Stimulated activated naive CD4-positive, alpha-beta T cell (primary cell): ENCODE results near the gene TPM3.
A peak's percentile ranks its signal among the peaks of the same experiment; 100 is the strongest.
"Not testable (repeated sequence)": the region's sequence is repeated elsewhere in the genome, so short reads cannot be mapped to it uniquely, and the experiment has no call there.

Experiments
- DNase-seq, 6 experiments: peaks; one replicate each; lab custom pipeline; 2025; lab: John Stamatoyannopoulos, UW

Gene TPM3

DNA sequence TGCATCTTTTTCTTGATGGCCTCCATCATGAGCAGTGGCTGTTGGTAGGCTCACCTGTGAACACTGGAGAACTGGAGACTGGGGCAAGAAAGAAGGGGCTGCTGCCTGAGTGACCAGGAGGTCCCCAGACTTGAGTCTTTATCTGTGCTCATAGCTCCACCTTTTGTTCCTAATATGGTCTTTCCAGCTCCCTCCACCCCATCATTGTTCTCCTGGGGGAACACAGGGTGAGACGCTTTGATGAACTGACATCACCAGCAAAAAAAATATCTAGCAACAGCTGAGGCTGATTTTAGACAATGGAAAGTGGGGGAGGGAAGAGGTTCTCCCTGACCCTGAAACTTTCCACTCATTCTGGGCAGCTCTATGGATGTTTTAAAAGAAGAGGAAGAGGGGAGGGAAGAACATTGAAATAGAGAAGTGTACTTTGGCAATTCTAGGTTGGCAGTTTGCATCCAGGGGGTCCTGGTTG is at the start of gene TPM3:
TSS of gene TPM3 (minus strand) at position 111 of the 472 bp plus-strand sequence. CDS start at position 29, 82 bp downstream.
- DNase-seq = no peak

DNA sequence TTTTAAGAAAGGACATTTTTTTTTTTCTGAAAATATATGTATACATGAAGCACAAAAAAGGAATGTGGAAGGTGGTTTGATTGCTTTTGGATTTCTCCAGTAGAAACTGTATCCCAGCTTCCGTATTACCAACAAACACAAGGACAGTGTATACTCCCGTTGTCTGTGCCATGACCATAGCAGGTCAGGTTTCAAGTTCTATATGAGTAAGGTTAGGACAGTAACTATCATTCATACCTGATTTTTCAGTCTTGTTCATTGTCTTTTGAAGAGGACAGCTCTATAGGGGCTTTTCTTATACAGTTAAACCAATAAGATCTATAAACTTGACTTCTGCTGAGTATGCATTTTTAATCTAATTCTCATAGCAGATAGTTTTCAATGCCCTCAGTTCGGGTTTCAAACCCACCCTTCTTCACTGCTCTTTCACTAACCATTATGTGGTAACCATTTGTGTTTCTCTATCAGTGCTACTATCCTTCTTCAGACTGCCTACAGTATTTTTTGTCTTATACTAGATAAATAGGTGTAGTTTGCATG is 48.5 kb upstream of the TPM3 start:
- DNase-seq = no peak

DNA sequence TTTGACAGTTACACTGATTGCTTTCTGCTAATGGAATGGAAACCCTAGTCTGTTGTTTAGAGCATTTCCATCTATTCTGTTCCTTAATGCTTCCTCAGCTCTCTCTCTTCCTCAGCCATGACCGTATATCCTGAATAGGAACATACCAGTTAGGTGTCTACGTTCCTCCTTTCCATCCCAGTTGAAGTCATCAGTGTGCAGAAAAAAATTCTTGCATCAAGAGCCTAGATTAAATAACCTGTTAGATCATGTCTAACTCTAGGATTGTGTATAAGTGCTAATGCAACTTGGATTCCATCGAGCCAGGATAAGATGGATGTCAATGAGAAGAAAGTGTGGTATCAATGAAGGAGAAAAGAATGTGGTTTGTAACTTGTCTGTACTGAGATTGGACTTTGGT is 47.6 kb upstream of the TPM3 start:
- DNase-seq = no peak

DNA sequence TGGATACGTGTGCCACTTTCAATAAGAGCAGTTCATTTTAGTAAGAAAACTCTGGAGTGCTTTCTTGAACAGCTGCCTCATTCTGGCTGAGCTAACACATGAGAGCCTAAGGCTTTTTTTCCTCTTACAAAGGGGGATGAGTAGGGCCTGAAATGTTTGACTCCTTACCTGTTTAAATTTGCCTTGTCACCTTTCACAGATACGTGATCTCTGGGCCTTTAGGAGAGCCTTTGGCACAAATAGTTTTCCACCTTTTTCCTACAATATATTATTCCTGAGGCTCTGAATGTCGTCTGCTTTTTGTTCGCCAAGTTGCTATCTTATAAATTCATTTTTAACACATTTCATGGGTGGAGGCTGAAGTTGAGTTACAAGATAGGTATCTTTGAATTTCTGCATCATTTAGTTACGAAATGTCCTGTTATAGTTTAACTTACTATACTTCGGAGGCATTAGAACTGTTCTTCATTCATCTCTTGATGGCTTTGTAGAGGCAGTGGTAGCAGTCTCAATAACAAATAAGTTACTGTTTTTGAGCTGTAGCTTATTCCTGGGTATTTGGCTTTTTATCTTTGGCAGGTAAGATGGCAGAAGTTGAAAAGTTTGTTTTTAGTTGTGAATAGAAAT is 46.1 kb upstream of the TPM3 start:
- DNase-seq = no peak

DNA sequence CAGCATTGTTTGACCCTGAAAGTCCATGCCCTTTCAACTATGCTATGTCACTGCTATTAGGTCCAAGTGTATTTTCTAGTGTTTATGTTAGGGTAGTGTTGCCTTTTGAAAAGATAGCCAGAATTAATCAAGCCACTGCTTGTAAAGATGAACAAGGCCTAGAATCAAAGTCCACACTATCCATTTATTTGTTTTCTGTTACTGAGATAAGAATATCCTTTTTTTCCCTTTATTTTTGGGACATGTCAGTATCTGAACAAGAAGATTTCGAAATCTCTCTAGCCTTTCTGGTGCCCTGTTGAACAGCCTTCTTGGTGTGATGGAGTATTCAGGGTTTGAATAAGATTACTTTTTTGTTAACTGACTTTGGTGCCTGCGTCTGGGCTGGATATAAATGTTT is 45.5 kb upstream of the TPM3 start:
- DNase-seq = no peak

DNA sequence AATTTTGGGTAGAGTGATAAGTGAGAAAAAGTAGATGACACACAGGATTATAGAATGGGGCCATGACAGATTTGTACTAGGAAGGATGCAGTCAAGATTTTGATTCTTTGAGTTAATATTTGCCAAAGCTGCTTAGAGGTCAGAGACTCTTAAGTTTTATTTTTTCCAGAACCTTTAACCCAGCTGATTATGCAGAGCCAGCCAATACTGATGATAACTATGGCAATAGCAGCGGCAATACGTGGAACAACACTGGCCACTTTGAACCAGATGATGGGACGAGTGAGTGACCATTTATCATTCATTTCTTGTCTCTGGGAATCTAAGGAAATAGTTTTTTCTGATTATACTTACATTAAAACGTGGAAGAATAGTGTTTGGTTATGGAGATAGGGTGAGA is 45.0 kb upstream of the TPM3 start:
- no peak for DNase-seq

DNA sequence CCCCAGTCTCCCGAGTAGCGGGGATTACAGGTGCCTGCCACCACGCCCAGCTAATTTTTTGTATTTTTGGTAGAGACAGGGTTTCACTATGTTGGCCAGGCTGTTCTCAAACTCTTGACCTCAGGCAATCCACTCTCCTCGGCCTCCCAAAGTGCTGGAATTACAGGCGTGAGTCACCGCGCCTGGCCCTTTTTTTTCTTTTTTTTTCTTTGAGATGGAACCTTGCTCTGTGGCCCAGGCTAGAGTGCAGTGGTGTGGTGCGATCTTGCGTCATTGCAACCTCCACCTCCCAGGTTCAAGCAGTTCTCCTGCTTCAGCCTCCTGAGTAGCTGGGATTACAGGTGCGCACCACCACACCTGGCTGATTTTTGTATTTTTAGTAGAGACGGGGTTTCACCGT is 41.2 kb upstream of the TPM3 start:
- not testable (repeated sequence) for DNase-seq

DNA sequence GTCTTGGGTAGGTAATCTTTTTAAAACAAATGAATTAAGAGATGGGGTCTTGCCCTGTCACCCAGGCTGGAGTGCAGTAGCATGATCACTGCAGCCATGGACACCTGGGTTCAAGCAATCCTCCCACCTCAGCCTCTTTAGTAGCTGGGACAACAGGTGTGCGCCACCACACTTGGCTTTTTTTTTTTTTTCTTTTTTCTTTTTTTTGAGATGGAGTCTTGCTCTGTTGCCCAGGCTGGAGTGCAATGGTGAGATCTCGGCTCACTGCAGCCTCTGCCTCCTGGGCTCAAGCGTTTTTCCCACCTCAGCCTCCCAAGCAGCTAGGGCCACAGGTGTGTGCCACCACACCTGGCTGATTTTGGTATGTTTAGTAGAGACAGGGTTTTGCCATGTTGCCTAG is 39.2 kb upstream of the TPM3 start:
- DNase-seq = not testable (repeated sequence)

DNA sequence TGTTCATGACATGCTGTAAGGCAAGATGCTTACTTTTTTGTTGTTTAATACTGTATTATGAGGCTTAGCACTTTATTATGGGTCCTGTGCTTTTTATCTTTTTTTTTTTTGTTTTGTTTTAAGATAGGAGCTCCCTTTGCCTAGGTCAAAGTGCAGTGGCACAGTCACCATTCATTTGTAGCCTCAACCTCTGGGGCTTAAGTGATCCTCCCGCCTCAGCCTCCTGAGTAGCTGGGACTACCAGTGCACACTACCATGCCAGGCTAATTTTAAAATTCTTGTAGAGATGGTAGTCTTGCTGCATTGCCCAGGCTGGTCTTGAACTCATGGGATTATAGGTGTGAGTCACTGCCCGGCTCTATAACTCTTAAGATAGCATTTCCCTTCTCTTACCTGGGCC is 33.5 kb upstream of the TPM3 start:
- DNase-seq = no peak

DNA sequence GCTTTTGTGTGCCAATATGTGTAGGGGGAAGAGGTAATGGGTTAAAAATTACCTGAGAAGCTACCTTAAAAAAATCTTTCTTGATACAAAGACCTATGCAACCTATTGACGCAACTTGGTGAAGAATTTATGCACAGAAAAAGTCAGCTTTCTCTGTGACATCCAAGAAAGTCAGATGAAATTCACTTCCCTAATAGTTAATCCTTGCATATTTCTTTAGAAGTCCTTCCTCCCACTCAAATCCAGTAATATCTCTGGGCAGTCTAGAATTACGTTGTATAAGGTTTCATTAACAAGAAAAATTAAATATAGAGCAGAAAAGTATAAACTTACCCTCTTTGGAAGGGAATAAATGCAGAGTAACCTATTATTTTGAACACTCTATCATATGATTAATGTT is 31.7 kb upstream of the TPM3 start:
- no peak for DNase-seq

DNA sequence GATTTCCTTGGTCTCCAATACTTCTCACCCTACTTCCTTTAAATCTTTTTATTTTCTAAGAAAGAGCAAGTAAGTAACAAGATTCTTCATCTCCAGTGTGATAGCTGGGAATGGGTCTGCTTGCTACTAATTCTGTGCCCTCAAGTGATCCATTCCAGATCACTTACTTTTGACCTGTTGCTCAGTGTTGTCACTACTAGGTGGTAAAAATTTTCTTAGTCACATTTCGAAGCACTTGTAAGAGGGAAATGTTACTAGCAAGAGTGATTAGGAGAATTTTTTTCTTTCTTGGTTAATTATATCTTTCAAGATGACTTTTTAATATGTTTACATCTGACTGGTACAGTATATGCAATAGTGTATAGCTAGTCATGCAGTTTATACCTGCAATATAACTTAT is 31.0 kb upstream of the TPM3 start:
- DNase-seq = no peak

DNA sequence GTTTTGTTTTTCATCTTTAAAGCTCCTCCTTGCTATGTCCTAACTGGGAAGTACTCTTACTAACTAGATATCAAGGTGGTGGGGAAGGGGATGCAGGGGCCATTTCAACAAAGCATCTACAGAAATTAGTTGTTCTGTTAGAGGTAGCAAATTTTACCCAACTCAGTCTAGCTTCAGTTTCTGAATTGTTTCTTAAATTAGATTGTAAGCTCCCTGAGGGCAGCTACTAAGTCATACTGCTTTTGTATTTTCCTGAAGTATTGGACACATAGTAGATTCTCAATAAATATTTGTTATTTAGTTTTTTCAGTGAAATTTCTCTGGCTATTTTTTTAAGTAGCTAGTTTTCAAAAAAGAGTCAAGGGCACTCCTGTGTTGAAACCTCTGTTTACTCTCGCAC is 30.6 kb upstream of the TPM3 start:
- DNase-seq = no peak

DNA sequence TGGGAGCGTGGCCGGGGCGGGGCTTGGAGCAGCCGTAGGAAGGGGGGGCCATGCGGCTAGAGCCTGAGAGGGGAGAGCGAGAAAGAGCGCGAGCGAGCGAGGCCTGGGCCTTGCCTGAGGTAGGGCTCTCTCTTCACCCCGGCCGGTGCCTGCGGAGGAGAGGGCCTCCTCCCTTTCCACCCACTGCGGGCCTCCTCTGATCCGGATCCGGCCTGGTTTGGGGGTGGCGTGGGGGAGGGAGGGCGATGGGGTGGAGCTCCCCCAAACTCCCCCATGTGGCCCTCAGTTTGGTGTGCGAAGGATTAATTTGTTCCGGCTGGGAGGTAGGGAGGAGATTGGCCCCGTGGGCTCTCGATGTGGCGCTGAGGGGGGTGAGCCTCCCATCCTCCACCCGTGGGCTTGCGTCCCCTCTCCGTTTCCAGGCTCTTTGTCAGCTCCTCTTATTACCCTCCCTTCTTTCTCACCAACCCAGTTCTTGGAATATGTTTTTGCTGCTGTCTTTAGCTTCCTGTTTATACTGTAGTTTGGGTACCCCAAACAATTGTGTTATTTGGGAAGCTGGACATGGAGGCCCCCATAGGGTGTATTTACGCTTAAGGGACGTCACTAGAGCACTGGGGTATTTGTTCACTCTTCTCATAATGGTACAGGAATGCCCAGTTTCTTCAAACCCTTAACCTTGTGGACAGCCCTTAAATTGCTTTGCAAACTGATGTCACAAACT is 29.5 kb upstream of the TPM3 start:
- peak; percentile 55 to 77 (median 72) for DNase-seq

DNA sequence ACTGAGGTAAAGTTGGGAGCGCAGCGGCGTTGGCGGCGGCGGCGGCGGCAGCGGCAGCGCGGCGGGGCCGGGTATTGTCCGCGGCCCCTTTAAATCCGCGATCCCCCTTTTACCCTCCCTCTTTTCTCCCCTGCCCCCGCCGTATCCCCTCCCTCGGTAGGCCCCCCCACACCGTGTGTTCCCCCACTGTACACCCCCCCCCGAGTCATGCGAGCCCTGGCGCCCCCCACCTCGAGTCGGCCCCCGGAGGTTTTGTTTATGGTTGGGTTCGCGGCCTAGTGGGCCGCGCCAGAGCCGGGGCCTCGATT is 29.0 kb upstream of the TPM3 start:
- DNase-seq = no peak

DNA sequence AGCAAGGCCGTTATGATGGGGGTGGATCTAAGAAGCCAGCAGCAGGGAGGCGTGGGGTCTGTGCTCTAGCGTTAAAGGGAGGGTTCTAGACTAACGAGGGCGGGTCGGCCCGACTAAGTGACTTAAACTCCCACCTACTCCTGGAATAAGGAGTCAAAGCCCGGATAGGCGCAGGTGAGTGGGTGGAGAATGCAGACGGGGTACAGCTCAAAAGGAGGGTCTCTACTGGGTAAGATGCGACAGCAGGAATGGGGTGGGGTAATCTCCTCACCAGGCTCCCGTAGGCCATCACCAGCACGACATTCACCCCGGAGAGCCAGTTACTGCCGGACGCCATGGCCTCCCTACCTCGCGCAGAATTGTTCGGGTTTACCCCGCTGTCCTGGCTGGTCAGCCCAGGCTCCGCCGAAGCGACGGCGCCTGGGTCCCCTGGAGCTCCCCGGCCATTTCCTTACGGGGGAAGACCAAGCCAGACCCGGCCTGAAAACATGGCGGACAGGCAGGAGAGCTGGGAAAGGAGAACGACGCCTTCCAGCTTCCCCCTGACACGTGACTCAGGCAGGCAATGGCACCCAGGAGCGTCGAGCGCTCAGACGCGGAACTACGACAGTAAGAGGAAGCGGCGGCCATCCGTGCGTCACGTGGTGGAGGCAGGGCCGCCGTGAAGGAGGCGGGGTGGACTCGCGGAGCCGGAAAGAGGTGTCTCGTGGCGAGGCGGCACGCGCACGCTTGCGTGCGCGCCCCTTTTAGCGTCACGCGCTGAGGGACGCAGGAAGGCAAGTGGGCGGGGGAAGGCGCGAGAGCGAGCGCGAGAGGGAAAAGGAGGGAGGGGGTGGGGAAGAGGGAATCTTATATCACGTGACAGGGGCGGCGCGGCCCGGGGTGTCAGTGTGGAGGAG is 28.4 kb upstream of the TPM3 start, which contains the start of gene UBAP2L:
TSS of gene UBAP2L (plus strand) at position 885 of the 899 bp plus-strand sequence. CDS start 4,169 bp downstream, outside the sequence.
- peak; percentile 93 to 99 (median 98) for DNase-seq

DNA sequence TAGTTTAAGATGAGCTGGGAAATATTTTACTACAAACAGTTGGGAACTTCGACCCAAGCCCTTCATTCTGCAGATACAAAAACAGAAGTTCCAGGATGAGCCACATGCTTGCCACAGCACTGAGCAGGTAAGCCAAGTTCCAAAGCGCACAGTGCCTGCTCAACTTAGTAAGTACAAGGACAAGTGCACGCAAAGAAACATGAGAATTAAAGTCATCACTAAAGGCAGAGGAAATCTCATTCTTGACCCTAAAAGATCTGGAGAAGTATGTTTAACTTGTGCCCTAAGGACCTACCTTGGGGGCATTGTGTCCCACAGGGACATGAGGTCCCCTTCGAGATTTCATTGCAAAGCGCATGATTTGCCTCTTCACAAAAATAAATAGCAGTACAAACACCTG is 27.6 kb upstream of the TPM3 start:
- no peak for DNase-seq

DNA sequence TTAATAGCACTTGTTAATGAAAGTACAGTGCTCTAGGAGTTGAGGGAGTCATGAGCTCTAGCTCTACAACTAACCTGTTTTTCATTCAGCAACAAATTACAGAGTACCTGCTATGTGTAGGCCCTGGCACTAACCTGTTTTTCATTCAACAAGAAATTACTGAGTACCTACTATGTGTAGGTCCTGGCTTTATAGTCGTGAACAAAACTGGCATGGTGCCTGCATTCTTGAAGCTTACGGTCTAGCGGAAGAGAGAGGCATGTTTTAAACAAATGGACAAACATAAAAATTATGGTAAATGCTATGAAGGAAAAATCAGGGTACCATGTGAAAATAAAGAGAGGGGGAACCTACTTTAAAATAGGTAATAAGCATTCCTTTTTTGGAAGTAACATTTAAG is 26.6 kb upstream of the TPM3 start:
- no peak for DNase-seq

DNA sequence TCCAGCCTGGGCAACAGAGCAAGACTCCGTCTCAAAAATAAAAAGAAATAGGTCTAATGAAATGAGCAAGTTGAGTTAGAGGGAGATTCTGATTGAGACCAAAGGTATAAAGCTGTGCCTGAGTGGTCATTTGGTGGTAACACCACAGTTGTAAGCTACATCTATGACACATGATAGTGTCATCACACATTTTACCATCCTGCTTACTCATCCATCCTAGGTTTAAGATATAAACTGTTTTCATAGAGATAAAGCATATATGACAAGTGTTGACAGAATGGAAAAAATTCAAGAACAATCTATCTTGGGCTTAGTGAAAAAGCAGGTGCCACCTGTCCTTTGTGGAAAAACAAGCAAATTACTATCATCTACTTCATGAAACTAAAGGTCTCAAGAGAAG is 21.4 kb upstream of the TPM3 start:
- no peak for DNase-seq

DNA sequence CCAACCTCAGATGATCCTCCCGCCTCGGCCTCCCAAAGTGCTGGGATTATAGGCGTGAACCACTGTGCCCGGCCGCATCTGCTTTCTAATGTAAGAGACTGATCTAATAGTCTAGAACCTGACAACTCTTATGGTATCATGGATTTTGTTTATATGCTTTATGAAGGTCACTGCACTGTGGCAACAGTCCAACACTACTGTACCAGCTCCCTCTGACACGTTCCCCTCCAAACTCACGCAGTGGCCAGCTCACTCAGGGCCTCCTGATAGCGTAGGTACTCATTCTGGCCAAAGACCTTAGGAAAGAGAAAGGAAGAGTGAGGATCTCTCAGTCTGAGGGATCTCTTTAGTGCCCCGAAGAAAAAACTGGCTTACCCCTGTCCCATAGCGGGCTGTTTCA is 20.2 kb upstream of the TPM3 start:
- no peak for DNase-seq

DNA sequence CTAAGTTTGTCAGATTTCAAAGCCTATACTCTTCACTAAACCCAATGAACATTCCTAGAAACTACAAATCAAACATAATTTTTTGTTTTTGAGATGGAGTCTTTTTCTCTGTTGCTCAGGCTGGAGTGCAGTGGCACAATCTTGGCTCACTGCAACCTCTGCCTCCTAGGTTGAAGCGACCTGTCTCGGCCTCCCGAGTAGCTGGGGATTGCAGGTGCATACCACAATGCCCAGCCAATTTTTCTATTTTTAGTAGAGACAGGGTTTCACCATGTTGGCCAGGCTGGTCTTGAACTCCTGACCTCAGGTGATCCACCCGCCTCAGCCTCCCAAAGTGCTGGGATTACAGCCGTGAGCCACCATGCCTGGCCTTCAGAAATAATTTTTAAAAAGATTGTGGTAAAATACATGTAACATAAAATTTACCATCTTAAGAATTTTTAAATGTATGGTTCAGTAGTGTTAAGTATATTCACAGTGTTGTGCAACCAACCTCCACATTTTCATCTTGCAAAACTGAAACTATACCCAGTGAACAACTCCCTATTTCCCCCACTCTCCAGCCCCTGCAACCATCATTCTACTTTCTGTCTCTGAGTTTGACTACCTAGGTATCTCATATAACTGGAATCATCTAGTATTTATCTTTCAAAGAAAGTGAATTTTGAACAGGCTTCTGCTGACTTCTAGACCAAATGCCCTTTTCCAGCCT is 16.9 kb upstream of the TPM3 start:
- no peak for DNase-seq

DNA sequence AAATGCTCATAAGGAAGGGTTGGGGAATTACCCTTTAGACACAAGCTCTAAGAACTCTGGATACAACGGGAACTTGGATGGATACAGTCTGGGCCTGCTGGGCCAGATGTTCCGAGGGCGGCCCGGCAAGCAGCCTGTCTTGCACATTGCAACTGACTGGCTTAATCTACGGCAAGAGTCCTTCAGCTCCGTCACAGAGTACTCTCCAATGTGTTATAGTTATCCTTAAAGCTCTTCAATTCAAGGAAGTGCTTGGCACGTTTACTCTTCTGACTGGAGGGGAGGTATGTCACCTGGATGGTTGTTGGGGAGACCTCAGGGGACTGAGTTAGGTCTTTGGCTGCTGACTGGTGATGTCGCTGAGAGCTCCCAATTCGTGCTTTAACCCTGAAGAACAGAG is 15.4 kb upstream of the TPM3 start:
- DNase-seq = no peak

DNA sequence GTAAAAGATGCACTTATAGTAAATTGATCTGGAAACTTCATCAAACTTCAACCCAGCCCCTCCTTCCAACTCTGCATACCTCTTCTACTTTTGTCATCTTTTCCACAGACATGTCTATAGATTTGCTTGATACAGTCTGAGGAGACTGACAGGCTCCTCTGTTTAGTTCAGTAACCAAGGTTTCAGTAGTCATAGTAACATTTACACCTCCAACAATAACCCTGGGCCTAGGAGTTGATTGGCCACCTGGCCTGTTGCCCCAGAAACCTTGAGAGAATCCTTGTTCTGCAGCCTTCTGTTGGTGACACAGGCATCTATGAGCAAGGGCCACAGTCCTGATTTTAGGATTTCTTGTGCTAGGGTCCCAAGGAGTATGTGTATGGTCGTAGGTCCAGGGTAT is 14.3 kb upstream of the TPM3 start, which contains the start of gene CFAP141:
TSS of gene CFAP141 (minus strand) at position 138 of the 400 bp plus-strand sequence. CDS start at position 112, 26 bp downstream.
- peak in 1 of 6 experiments; percentile 3 for DNase-seq
